GM12891 (cell line): ENCODE measurements around the gene DLG5.

Experiments used
- POLR2A ChIP-seq: IDR thresholded peaks from 2 replicates; pipeline ENCODE4 v1.6.1; 2011; ENCODE audit warnings: low read depth, low read length, control low read depth
- POLR2AphosphoS5 ChIP-seq: IDR thresholded peaks from 2 replicates; pipeline ENCODE4 v1.6.1; 2011; ENCODE audit warnings: low read depth, low read length, control low read depth
- TAF1 ChIP-seq: IDR thresholded peaks from 2 replicates; pipeline ENCODE4 v1.6.1; 2011; ENCODE audit warnings: low read depth, low read length, control low read depth

DNA sequence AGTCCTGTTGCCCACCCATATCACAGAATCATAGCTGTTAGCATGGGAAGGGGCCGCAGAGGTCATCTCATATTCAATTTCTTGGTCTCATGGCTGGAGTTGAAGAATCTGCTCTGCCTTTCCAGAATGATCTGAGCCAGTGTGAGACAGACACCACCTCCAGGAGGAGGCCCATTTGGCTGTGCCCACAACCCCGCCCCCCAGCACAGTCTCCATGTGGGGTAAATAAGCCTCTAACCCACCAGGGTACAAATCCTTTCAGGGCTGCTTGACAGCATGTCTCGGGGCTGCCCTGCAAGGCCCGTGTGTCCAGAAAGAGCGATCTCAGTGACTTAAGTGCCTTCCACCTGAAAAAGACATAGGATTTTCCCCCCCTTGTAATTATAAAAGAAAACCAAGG, 137.5 kb downstream of the DLG5 start:
- TF ChIP-seq POLR2A: no peak
- TF ChIP-seq POLR2AphosphoS5: no peak
- no peak for TF ChIP-seq TAF1
